DMS53 (cell line): ENCODE data around the gene SOX11.
A peak's percentile ranks its signal among the peaks of the same experiment; 100 is the strongest.
"Not testable (repeated sequence)": the region's sequence is repeated elsewhere in the genome, so short reads cannot be mapped to it uniquely, and the experiment has no call there.

Experiments
- DNase-seq: peaks from one replicate; lab custom pipeline; 2025; lab: John Stamatoyannopoulos, UW

Gene SOX11

GRCh38 chr2:5691985-5692529 lies at the start of gene SOX11:
TSS of gene SOX11 (plus strand) at chr2:5692384. CDS start at chr2:5692722, 338 bp downstream.
- peak; percentile 94 for DNase-seq

- DNase-seq: not testable (repeated sequence)
Measured at GRCh38 chr2:5652734-5653133, 39.5 kb upstream of the SOX11 start.

- not testable (repeated sequence) for DNase-seq
Measured at GRCh38 chr2:5653756-5654155, 38.4 kb upstream of the SOX11 start.

- DNase-seq: no peak
Measured at GRCh38 chr2:5657231-5657630, 35.0 kb upstream of the SOX11 start.

DNA sequence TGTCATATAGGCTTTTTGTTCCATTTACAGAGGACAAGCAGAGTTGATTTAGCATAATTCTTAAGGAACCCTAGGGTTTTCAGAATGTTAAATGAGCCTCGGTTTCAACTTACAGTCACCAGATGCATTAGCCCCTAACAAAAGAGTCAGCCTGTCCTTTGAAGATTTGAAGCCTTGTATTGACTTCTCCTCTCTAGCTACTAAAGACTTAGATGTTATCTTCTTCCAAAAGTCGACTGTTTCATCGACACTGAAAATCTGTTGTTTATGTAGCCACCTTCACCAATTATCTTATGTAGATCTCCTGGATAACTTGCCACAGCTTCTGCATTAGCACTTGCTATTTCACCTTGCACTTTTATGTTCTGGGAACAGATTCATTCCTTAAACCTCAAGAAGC lies 31.6 kb upstream of the SOX11 start:
- no peak for DNase-seq

GRCh38 chr2:5661362-5661761 lies 30.8 kb upstream of the SOX11 start:
- no peak for DNase-seq

- no peak for DNase-seq
Measured at GRCh38 chr2:5664278-5664681, 27.9 kb upstream of the SOX11 start.

GRCh38 chr2:5665066-5665465 lies 27.1 kb upstream of the SOX11 start:
- DNase-seq: no peak

DNA sequence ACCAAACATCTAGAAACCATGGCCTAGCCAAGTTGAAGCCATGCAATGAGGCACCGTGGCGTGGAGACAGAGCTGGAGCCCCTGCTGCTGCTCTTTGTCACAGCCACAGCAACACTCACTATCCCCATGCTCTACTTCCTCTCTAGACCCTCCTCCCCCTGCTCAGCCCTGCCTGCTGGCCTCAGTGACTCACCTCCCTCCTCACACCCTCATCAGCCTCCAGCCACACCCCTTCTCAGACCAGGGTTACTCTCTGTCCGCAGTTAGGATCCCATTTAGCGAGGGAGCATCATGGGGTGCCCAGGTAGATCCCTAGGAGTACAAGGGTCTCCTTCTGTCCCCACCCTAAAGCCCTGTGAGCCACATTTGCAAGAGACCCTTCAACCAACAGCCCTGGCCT lies 25.4 kb upstream of the SOX11 start:
- DNase-seq: no peak

GRCh38 chr2:5667655-5668054 lies 24.5 kb upstream of the SOX11 start:
- DNase-seq: not testable (repeated sequence)

DNA sequence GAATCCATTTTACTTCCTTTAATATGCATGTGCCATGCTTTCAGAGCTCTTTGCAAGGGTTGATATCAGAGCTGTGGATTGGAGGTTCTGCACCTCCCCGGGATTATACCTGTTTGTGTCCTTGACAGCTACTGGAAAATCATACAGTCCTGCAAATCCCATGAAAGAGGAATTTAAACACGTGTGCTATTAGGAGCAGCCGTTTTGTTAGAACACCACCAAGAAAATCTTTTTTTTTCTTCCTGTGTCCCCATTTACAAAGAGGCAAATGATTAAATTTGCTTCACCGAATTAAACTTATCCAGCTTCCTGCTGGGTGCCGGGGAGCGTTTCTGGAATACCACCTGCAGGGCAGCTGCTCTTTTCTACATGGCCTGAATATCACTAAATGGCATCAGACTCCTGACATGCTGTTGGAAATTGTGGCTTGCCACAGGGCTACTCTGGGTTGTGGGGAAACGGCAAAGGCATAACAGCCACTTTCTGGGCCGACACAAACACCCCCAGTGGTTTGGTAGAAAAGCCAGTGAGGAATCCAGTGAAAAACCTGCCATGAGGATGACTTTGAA lies 23.4 kb upstream of the SOX11 start:
- DNase-seq: no peak

- no peak for DNase-seq
Measured at GRCh38 chr2:5672749-5673144, 19.4 kb upstream of the SOX11 start.

GRCh38 chr2:5673145-5674025 lies 18.8 kb upstream of the SOX11 start:
- peak; percentile 69 for DNase-seq

DNA sequence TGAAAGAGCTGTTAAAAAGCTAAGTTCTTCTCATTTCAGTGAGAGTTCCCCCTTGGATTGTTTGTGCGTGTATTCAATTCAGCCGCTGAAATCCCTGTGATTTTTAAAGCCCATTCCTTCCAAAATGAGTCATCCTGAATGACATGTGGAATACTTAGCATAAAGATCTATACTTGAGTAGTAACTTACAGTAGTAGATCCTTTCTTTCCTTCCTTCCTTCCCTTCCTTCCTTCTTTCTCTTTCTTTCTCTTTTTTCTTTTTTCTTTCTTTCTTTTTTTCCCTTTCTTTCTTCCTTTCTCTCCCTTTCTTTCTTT lies 18.2 kb upstream of the SOX11 start:
- no peak for DNase-seq

- DNase-seq: no peak
Measured at GRCh38 chr2:5677133-5677532, 15.1 kb upstream of the SOX11 start.

DNA sequence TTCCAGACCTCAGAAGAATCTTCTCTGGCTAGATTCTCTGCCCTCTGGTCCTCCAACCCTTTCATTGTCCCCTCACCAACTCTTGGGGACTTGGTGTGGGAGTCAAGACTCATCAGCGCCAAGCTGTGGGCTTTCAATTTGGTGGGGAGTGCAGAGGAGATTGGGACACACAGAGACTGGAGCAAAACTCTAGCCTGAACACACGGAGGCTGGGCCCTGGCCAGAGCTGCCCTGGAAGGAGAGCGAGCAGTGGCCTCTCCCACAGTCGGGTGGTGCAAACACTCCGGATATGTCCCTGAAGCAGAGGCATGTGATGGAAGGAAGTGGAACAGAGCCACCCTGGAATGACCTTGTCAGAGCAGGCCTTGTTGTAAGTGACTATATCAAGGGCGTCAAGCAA lies 8.7 kb upstream of the SOX11 start:
- DNase-seq: no peak

DNA sequence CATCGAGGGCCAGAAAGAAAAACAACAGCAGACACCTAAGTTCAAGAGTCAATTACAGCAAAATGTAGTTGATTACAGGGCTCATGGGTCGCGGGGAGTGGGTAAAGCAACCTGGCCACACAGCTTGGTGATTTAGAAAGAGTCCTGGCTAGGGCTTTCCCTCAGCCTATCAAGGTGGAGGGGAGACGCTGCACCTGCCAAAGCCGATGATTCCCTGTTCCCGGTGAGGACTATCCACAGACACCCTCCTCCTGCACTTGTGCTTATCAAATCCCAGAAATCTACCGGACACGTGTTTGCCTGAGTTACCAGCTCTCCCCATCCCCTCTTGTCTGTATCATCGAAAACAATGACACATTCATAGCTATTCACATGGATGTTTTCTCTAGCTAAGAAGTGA lies 7.0 kb upstream of the SOX11 start:
- DNase-seq: no peak

DNA sequence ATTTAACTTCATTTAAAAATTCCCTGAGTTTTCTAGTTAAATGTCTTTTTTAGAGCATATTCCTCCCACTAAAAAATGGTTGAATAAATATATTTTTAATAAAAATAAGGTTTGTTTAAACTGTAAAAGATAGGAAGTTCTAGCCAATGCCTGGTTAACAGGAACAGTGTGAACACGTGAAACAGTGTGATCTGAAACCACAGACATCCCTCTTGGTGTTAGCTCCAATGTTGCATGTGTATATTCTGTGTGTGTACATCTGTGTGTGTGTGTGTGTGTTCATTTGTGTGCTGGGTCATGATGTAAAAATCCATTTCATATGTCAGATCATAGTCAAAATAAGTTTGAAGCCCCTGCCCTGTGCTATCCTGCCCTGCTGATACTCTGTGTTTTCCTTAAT lies 6.1 kb upstream of the SOX11 start:
- no peak for DNase-seq

DNA sequence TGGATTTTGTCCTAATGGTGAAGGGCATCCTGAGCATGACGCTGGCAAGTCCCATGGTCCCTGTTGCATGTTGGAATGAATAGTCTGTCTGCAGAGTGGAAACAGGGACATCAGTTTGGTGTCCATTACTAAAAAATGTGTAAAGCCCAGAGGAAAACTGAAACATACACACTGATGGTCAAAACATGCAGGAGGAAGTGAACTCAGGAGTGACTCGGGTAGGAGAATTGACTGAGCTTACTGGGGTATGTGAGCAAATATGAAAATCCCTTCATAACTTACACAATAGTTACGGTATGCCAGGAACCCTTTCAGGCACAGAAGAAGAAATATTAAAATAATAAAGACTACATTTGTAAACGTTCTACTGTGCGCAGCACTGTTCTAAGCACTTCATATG lies 5.6 kb upstream of the SOX11 start:
- no peak for DNase-seq

- no peak for DNase-seq
Measured at GRCh38 chr2:5689750-5690149, 2.4 kb upstream of the SOX11 start.

DNA sequence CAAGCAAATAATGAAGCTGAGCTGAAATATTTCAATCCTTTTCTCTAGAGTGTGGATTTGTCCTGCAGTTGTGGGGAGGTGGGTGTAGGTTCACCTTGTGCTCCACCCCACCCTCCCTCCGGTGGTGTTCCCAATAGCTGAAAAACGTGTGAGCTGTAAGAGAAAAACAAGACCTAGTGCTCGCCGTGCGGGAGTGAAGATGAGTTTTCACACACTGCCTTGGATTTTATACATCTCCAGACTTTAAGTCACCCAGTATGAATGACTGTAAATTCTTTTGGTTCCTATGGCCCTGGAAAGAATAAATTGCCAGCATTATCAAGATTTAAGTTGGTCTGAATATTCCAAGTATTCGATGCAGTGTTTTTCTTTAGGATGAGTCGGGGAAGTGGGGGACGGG lies 1.9 kb upstream of the SOX11 start:
- no peak for DNase-seq

DNA sequence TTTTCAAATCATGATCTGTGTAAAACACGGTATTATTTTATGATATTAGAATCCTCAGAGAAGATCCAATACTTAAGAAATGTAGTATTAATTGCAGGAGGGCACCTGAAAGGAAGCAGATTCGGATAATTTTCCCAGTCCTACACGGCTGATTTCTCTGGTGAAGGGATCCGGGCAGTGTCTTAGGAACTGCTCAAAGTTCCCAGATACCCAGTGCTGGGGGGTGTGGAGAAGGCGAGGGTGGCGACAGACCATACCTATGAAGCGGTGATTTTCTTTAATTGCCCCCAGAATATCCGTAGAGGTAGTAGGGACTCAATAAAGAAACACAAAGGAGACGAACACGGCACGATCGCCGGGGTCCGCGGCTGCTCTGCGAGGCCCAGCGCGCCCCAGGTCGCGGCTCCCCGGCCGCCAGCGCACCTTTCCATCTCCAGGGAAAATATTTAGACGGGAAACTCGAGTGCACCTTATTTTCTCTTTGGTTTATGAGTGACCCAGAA lies 1.4 kb upstream of the SOX11 start:
- DNase-seq: peak; percentile 26

DNA sequence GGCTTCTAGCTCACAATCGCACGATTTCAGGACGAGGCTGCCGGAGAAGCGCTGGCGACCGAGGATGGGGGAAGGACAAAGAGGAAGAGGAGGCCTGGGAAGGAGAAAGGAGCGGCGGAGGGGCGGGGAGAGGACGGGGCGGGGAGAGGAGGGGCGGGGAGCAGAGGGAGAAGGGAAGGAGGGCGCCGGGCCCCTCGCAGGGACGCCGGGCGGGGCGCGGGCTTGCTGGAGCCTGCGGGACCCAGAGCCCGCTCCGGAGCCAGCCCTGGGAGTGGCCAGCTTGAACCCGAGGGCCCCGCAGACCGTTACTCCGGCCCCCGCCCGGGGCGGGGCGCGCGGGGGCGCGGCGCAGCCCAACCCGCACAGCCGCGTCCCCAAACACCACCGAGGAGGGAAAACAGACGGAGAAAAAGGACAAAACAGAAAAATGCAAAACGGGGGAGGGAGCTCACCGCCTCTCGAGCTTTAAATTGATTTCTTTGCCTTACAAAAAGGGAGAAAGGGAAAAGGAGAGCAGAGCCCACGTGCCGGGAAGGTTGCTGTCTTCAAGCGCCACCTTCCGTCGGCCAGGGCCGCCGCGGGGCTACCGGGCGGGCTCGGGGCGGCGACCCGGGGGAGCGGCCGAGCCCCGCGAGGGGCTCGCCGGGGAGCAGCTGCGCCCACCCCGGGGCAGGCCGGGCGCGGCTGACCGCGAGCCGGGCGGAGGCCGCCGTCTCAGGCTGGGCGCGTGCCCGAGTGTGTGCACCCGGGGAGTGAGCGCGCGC lies 781 bp upstream of the SOX11 start:
- peak; percentile 80 for DNase-seq
